GM04504 (cell line): ENCODE measurements around the gene SMU1.

ENCODE experiments used
- DNase-seq: peaks from one replicate; pipeline ENCODE4 v3.0.0-alpha.2; 2012; ENCODE audit warnings: low read depth

SMU1 gene

DNA sequence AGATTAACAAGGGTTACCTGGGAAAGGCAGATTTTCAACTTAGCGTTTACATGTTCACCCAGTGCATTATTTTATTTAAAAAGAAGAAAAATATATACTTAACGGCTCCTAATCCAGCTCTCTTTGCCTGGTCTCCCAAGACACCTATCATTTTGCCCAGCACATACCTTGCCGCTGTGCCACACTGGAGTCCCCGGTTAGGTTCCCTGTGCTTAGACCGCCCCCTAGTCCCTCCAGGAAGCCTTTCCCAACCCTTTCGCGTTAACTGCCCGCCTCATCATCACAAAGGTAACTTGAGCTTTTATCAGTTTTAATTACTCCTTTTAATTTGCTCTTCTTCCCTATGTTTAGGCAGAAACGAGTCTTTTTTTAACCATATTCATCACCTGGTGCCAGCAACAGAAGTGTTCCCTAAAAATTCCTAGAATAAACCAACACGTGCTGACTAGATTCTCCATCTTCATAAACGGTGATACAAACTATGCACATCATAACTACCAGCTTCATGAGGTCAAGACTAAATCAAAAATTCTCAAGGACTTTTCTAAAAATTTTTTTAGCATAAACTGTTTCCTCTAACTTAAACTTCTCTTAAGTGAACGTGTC, 31.7 kb downstream of the SMU1 start:
- DNase-seq = no peak

DNA sequence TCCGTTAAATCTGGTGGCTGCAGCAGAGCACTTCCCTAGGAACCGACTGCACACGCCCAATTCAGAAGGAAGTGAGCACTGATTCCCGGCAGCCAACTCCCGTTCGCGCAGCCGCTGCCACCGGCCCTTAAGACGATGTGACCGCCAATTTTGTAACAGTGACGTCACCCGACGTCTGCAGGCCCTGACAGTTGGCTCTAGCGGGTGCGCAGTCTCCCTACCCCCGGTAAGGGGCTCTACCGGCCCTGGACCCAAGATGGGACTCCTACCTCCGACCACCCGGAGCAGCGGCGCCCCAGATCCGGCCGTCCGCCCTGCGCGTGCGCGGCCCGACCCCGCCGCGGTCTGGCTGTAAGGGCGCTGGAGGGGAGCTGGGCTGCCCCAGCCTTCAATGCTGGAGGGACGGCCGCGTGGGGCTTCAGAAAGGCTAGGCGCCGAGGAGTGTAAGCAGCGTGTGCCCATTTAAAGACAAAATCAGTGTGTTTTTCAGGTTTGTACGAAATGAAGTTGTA, 32.3 kb downstream of the SMU1 start:
- DNase-seq = peak; percentile 74

DNA sequence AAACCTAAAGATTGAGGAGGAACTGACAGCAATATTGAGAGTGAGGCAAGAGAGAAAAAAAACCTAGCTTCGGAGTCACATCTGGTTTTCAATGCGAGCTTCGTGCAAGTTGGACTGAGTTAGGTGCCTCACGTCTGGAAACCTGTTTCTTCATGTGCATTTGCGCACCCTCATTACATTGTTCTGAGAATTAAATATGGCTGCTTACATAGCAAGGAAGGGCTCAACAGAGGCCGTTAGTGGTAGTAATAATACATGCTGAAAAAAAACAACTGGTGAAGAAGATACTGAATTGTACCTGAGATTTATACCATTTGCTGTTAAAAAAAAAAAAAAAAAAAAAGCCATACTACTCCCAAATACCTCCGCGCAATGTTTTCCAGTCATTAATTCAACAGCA, 32.8 kb downstream of the SMU1 start:
- no peak for DNase-seq

DNA sequence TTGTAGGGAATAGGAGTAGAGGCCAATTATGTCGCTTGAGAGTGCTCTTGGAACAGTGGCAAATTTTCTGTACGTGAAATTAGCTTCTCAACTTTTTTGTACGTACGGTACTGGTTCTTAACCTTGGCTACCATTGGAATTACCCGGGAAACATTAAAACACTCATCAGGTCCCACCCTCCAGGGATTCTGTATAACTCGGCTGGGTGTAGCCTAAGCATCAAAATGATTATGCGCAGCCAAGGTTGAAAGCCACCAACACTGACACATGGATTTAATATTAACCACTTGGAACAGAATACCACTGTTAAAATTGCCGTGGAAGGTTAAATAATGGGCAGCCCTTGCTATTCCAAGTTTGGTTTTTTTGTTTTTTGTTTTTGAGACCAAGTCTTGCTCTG, 34.0 kb downstream of the SMU1 start:
- no peak for DNase-seq

DNA sequence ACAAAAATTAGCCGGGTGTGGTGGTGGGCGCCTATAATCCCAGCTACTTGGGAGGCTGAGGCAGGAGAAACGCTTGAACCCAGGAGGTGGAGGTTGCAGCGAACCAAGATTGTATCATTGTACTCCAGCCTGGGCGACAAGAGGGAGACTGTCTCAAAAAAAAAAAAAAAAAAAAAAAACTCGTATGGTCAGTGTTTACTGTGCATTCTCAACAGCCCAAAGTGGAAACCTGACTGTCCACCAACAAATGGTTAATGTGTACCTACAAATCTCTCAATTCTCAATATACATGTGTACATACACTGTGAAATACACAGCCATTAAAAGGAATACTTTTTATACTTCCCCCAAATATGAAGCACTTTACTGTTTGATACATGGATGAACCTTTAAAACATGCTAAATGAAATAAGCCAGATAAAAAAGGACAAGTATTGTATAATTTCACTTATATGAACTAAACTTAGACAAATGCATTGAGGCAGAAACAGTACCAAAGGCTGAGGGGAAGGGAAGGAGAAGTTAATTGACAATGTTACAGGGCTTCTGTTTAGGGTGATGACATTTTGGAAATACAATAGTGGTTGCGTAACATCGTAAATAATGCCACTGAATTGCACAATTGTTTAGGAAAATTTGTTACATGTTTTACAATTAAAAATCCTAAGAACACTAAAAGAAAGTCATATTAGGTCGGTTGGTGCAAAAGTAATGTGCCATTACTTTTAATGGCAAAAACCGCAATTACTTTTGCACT, 34.9 kb downstream of the SMU1 start:
- DNase-seq = no peak

DNA sequence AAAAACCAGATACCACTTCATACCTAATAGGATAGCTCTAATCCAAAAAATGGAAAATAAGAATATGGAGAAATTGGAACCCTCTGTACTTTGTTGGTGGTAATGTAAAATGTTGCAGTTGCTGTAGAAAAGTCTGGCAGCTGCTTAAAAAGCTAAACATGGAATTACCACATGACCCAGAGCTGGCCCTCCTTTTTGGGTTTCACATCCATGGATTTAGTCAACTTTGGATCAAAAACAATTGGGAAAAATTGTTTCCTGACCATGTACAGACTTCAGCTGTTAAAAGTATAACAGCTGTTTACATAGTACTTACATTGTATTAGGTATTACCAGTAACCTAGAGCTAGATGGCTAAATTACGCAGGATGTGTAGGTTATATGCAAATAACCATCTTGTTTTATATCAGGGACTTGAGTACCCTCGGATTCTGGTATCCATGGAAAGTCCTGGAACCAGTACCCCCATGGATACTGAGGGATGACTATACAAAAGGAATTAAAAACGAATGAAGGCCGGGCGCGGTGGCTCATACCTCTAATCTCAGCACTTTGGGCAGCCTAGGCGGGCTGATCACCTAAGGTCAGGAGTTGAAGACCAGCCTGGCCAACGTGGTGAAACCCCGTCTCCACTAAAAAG, 35.6 kb downstream of the SMU1 start:
- DNase-seq = no peak

DNA sequence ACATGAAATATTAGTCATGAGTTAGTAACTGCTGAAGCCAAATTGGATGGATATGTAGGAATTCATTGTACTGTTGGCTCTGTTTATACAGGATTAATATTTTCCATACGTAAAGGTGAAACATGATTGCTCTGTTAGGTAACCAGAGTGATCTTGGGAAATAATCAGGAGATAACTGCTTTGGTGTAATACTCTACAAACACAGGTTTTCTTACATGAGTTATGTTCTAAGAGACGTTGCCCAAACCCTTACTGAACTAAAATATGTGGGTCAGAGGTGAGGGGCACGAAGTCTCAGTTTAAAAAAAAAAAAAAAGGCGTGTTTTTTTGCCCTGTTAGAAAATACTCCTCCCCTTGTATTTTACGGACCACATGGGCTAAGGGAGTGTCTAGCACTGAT, 43.6 kb downstream of the SMU1 start:
- no peak for DNase-seq

DNA sequence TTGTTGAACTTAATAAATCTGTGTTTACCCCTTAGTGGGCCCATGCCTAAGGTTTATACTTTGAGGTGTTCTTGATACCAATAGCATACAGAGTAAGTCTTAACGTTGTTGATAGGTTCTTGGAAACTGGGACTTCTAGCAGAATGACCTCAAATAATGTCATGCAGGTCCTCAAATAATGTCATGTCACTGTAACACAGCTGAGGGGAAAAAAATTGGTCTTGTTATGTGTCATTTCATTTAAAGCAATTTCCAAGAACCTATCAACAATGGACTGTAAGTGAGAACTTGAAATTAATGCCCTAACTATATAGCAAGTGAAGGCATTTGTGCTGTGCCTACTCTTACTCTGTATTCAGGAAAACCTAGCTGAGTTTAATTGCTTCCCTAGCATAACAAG, 44.2 kb downstream of the SMU1 start:
- no peak for DNase-seq

DNA sequence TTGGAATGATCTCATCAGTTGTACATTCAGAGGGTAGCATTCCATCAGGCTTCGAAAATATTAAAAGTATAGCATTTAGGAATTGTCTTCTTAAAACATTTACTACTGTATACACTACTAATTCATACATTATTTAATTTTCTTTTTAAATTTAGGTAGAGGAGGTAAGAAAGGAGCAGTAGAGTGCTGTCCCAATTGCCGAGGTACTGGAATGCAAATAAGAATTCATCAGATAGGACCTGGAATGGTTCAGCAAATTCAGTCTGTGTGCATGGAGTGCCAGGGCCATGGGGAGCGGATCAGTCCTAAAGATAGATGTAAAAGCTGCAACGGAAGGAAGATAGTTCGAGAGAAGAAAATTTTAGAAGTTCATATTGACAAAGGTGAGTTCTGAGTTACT, 46.2 kb downstream of the SMU1 start:
- no peak for DNase-seq

DNA sequence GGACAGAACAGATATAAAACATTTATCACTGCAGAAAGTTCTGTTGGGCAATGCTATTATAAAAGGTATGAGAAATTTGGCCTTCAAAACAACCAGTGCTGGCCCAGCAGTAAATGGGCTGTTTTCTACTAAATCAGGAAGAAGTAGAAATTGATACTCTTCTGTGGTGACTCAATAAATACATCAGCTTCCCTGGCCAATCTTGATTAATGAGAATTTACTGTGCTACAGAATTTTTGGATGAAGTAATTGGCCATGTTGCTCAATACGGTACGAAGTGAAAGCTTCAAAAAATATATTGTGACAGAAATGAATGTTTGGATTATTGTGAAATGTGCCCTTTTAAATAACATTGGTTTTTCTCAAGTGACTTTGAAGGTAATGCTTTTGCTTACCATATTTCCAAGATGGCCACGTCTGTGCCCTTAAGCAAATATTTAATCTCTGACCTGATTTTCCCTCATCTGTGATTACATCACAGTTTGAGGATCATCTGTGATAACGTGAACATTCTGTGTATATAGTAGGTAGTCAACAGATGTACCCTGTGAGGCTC, 47.2 kb downstream of the SMU1 start:
- DNase-seq = peak; percentile 22

DNA sequence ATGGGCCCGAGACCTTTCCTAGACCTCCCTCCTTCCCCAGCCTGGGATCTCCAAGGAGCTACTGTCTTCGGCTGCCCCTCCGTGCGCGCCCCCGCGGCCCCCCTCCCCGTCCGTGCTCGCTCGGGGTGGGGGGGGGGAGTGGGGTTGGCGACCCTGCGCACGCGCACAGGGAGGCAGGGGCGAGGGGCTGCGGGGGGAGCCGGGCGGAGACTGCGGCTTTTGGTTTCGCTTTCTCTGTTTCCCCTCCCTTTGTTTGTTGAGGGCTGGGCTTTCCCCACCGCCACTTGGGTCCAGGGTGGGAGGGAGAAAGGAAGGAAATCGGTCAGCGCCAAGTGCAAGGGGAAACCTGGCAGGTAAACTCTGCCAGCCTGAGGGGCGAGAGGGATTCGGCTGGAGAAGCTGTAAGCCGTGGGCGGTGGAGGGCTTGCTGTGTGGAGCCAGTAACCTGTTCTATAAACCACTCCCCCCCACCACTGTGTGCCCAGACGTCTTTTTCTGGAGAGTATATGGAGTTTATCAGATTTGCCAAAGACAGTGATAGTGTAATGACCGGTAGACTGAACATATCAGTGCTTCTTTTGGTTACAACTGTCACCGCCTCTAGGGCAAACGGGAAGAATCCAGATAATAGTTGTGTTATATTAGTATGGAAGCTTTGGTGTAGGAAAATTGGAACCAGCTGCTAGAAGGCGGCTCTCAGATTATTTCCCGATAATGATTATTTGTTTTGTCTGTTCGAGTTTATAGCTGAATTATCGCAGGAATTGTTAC, 50.7 kb downstream of the SMU1 start:
- DNase-seq = no peak

DNA sequence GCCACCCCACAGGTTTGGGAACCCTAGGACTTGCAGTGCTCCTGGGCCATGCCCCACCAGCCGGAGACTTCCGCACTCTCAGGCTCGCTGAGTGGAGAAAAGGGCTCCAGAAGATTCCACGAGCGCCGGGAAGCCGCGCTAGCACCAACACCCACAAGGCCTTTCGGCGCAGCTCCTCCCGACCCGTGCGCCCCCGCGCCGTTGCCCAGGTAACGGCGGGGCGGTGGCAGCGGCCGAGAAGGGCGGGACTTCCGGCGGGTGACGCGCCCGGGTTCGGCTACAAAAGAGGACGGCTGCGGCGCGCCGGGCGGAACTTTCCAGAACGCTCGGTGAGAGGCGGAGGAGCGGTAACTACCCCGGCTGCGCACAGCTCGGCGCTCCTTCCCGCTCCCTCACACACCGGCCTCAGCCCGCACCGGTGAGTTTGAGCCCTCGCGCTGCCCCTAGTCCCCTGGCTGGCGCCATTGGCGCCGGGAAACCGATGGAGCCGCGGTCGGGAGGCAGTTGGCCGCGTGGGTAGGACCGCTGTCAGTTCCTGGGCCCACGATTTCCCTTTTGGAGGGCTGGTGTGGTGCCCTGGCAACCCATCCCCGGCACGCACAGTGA, 51.4 kb downstream of the SMU1 start, which contains the start of gene DNAJA1:
DNAJA1 (plus strand) TSS at position 308 of the 606 bp plus-strand sequence. CDS start 1,212 bp downstream, outside the sequence.
- DNase-seq = peak; percentile 87

DNA sequence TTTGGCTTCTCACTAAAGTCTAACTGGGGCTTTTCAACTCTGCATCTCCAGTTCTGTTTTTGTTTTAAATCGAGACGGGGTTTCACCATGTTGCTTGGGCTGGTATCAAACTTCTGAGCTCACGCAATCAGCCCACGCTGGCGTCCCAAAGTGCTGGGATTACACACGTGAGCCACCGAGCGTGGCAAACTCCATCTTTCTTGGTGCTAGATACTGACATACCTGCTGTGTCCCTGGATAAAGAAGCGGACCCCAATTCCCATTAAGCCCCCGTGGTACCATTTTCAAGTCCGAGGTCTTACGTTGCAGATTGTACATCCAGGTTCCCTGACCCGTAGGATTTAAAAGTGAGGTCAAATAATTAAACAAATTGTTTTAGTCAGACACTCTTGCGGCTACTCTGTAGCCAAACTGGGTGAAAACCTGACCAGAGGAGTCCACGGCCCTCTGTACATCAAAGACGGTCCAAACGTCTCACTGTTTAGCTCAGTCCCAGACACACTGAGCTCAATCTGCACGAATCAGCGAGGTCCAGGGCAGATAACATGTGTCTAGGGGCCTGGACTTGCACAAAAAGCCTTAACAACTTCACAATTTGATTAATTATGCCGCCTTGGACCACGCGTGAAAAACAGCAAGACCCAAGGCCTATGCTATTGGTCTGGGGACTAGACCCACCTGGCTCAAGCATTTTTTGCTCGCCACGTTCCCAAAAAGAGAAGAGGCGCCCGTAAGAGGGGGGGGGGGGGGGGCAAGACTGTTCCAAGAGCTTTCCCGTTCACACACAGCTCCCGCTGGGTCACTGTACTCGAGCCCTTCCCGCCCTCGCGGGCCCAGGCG, 52.1 kb downstream of the SMU1 start:
- DNase-seq = no peak

DNA sequence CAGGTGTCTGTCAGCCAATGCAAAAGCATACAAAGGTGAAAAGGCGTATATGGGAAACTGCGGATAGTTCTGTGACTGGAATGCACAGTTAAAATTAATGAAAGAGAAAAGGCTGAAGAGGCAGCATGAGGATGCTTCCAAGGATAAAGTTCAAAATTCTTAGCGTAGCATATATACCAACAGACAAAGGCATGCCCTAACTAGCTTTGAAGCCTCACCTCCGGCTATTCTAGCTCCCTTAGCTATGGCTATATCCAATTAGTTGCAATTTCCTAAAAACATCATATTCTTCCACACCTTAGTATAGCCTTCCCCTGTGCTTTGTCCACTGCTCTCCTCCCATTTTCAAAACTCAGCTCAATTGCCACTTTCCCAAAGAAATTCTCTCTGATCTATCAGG, 52.8 kb downstream of the SMU1 start:
- no peak for DNase-seq

DNA sequence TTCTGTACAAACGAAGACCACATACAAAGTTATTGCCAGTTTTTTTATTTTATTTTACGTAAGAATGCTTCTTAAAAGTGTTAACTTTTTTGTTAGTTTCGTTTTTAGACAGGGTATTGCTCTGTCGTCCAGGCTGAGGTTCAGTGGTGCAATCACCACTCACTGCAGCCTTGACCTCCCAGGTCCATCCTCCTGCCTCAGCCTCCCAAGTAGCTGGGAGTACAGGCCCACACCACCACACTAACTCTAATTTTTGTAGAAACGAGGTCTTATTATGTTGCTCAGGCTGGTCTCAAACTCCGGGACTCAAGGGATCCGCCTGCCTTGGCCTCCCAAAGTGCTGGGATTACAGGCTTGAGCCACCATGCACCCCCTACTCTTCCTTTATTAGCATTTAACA, 53.7 kb downstream of the SMU1 start:
- DNase-seq = no peak

DNA sequence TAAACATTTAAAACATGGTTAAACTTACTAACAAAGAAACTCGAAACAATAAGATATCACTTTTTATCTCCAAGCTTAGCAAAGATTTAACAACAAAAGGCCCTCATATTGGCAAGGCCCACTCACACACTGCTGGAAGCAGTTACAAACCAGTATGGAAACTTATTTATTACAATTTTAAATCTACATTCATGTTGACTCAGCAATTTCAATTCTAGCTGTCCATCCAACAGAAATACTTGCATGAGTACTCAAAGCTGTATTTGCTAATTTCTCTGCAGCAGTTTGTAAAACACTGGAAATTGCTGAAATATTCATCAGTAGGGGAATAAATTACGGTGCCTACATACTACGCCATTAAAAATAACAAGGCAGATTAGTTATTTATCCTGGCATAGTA, 54.2 kb downstream of the SMU1 start:
- no peak for DNase-seq

DNA sequence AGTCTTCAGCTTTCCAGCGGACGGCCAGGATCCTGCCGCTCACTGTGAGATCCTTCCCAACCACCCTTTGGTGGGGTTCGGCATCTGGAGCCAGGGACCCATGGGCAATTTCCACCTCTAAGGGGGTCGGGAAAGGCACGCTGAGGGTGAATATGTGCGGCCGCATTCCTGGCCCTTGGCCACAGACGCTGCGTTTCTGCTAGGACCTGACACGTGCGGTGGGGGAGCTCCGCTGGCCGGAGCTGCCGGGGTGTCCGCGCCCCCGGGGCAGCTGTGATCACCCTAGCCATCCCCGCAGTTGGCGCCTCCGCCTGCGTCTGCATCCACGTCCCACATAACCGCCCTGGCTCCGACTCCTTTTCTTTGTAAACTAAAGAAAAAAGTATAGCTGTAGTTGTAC, 56.7 kb downstream of the SMU1 start:
- no peak for DNase-seq

DNA sequence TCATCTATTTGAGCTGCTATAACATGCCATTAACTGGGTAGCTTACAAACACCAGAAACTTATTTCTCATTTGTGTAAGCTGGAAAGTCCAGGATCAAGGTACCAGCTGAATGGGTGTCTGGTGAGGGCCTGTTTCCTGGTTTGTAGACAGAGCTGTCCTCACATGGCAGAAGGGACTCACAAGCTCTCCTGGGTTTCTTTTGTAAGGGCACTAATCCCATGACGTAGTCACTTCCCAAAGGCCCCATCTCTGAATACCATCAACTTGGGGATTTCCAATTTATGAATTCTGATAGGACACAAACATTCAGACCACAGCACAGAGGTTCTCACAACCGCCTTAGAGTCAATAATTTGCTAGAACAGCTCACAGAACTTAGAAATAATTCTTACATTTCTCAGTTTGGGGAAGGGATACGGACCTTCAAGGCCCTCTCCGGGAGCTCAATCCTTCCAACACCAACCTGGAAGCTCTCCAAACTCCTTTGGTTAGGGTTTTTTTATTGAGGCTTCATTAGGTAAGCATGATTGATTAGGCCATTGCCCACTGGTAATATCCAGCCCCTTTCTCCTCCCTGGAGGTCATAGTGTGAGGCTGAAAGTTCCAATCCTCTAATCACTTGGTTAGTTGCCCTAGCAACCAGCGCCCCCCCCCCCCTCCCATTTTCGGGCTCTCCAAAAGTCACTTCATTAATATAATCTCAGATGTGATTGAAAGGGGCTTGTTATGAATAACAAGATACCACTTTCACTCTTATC, 59.0 kb downstream of the SMU1 start:
- DNase-seq = no peak

DNA sequence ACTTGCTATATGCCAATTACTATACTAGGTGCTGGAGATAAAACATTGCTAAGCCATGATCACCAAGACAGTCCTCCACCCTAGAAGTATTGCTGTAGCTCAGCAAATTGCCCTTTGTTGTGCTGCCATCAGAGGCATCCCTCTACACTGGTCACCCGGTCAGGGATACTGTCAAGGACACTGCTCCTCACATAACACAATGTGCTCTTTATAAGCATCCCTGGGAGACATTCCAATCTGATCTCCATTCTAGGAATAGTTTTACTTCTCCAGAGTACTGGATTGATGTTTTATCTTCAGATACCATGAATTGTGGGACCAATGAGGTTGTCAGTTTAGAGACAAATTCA, 61.8 kb downstream of the SMU1 start:
- no peak for DNase-seq
